ENCODE data around the gene CD68. TPM values are rescaled to one million over a fixed set of nuclear protein-coding genes. Genes with fewer than 3 reads are reported as not detected.

The CD68 gene
- total RNA-seq, 1 experiment from 2014 or later = 51.6 TPM

GRCh38 chr17:7557147-7557764, 22.2 kb upstream of the CD68 start:
- ATAC-seq = no peak
- CTCF ChIA-PET = no interaction called here

DNA sequence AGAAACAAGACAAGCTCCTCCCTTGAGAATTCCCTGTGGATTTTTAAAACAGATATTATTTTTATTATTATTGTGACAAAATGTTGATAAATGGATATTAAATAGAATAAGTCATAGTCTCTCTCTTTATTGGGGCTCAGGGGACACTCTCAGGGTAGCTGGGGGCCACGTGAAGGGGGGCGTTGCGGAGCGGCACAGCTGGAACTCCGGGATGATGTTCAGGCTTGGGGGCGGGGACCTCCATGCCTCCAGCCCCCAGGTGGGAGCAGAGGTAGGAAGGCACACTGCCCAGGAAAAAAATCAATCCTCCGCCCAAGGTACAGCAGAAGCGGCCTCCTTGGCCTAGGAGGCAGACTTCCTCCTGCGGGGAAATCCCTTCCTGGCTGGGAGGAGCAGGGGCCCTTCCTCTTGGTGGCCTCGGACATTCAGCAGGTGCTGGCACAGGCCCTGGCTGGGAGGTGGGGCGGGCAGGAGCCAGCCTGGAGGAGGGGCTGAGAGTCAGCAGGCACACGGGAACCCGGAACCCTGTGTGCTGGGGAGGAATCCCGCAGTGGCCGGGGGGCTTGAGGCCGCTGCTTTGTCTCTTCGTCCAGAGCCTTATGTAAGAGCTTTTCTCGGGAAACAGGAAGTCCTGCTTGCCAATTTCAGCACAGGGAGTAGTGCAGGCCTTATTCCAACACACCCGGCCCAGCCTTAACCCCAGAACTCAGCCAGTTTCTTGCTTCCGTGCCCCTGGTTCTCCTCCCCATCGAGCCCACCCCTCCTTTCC, 21.5 kb upstream of the CD68 start:
- in situ Hi-C loops (cut with HindIII; ENCODE audit: low pct_unique_long_range_greater_than_20kb, low sequenced_read_pairs) = no loop called here
- CTCF ChIA-PET = interaction anchor here (0.6 kb wide), 1 partner anchor 151 kb away, joined by 4 read pairs; no protein-coding TSS in a partner anchor

More at GRCh38 chr17:7557147-7557764, 22.2 kb upstream of the CD68 start:
- no peak for DNase-seq (ENCODE audit: low read depth, low spot score)
- in situ Hi-C loops (cut with HindIII; ENCODE audit: low pct_unique_long_range_greater_than_20kb, low sequenced_read_pairs) (no loop called here), intact Hi-C loops (cut with micrococcal nuclease; ENCODE audit: unreplicated experiment) (no loop called here)
- Histone ChIP-seq H3K4me3 (ENCODE audit: low read depth in 2 of 2, low read length in 2 of 2) (no peak overlapping the region), H3K27ac (ENCODE audit: low read length) (peak overlapping the region; percentile 76; the same call in 1 of the 2 replicates), H3K4me1 (ENCODE audit: control insufficient read depth, insufficient read depth, low read length) (peaks cover 30% of the 10 kb centered on the region), H3K9me3 (ENCODE audit: control insufficient read depth, insufficient read depth, low read depth, low read length) (no peaks in the 10 kb centered on the region), H3K36me3 (ENCODE audit: control insufficient read depth, insufficient read depth, low read length) (peaks cover 1% of the 10 kb centered on the region; the same call in 1 of the 2 replicates), H3K27me3 (ENCODE audit: control insufficient read depth, insufficient read depth, low read length) (no peaks in the 10 kb centered on the region)
- POLR2A ChIA-PET = interaction anchor here (0.6 kb wide), 1 partner anchor 81 kb away, joined by 3 read pairs; no protein-coding TSS in a partner anchor
- no TSS peak for BruUV-seq (replicated peaks)
- TF ChIP-seq, protein P1, sequence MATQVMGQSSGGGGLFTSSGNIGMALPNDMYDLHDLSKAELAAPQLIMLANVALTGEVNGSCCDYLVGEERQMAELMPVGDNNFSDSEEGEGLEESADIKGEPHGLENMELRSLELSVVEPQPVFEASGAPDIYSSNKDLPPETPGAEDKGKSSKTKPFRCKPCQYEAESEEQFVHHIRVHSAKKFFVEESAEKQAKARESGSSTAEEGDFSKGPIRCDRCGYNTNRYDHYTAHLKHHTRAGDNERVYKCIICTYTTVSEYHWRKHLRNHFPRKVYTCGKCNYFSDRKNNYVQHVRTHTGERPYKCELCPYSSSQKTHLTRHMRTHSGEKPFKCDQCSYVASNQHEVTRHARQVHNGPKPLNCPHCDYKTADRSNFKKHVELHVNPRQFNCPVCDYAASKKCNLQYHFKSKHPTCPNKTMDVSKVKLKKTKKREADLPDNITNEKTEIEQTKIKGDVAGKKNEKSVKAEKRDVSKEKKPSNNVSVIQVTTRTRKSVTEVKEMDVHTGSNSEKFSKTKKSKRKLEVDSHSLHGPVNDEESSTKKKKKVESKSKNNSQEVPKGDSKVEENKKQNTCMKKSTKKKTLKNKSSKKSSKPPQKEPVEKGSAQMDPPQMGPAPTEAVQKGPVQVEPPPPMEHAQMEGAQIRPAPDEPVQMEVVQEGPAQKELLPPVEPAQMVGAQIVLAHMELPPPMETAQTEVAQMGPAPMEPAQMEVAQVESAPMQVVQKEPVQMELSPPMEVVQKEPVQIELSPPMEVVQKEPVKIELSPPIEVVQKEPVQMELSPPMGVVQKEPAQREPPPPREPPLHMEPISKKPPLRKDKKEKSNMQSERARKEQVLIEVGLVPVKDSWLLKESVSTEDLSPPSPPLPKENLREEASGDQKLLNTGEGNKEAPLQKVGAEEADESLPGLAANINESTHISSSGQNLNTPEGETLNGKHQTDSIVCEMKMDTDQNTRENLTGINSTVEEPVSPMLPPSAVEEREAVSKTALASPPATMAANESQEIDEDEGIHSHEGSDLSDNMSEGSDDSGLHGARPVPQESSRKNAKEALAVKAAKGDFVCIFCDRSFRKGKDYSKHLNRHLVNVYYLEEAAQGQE (IDR thresholded peaks at IDR 0.05; ENCODE audit: insufficient read depth in 1 of 2, low read depth in 2 of 2, low read length in 1 of 2) = no peak
- TF ChIP-seq POLR2AphosphoS5 (IDR thresholded peaks at IDR 0.05; ENCODE audit: low read depth, low read length) (no peak), SIN3A (IDR thresholded peaks at IDR 0.05; ENCODE audit: borderline replicate concordance, insufficient read depth, low read depth, low read length) (no peak), TCF7L2 (IDR thresholded peaks at IDR 0.05; ENCODE audit: low read depth, low read length) (no peak)
- TF ChIP-seq, protein P2, sequence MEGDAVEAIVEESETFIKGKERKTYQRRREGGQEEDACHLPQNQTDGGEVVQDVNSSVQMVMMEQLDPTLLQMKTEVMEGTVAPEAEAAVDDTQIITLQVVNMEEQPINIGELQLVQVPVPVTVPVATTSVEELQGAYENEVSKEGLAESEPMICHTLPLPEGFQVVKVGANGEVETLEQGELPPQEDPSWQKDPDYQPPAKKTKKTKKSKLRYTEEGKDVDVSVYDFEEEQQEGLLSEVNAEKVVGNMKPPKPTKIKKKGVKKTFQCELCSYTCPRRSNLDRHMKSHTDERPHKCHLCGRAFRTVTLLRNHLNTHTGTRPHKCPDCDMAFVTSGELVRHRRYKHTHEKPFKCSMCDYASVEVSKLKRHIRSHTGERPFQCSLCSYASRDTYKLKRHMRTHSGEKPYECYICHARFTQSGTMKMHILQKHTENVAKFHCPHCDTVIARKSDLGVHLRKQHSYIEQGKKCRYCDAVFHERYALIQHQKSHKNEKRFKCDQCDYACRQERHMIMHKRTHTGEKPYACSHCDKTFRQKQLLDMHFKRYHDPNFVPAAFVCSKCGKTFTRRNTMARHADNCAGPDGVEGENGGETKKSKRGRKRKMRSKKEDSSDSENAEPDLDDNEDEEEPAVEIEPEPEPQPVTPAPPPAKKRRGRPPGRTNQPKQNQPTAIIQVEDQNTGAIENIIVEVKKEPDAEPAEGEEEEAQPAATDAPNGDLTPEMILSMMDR (IDR thresholded peaks at IDR 0.05) = no peak

More for the DNA sequence above, 21.5 kb upstream of the CD68 start:
- H3K4me1 ChIP-seq (ENCODE audit: control insufficient read depth, insufficient read depth, low read length) = peaks cover 30% of the 10 kb centered on the region
- POLR2A ChIA-PET = no interaction called here
- intact Hi-C loops (cut with micrococcal nuclease; ENCODE audit: unreplicated experiment) = no loop called here
- TF ChIP-seq POLR2AphosphoS5 (IDR thresholded peaks at IDR 0.05; ENCODE audit: low read depth, low read length) (no peak), SIN3A (IDR thresholded peaks at IDR 0.05; ENCODE audit: borderline replicate concordance, insufficient read depth, low read depth, low read length) (no peak), TCF7L2 (IDR thresholded peaks at IDR 0.05; ENCODE audit: low read depth, low read length) (no peak)
- TF ChIP-seq, protein P2 (IDR thresholded peaks at IDR 0.05) = no peak
- TF ChIP-seq, protein P1 (IDR thresholded peaks at IDR 0.05; ENCODE audit: insufficient read depth in 1 of 2, low read depth in 2 of 2, low read length in 1 of 2) = no peak
- H3K9me3 ChIP-seq (ENCODE audit: control insufficient read depth, insufficient read depth, low read depth, low read length) = no peaks in the 10 kb centered on the region
- ATAC-seq (peak; percentile 44), DNase-seq (ENCODE audit: low read depth, low spot score) (no peak)
- H3K36me3 ChIP-seq (ENCODE audit: control insufficient read depth, insufficient read depth, low read length) = peaks cover 4% of the 10 kb centered on the region; the same call in 1 of the 2 replicates
- H3K27ac ChIP-seq (ENCODE audit: low read length) = peak overlapping the region; percentile 76
- no TSS peak for BruUV-seq (replicated peaks)
- peak overlapping the region in 1 of 2 experiments; percentile 23; a peak in 2 of 4 replicates for H3K4me3 ChIP-seq (ENCODE audit: low read depth in 2 of 2, low read length in 2 of 2)
- H3K27me3 ChIP-seq (ENCODE audit: control insufficient read depth, insufficient read depth, low read length) = no peaks in the 10 kb centered on the region

Data from Panc1 (cell line).